Stimulated activated CD4-positive, alpha-beta T cell treated with anti-CD3 and anti-CD28 coated beads, Interleukin-4, amount 100 ng/mL, for 24 hours (primary cell): ENCODE measurements around the gene TAS2R8.
"Not testable (repeated sequence)": the region's sequence is repeated elsewhere in the genome, so short reads cannot be mapped to it uniquely, and the experiment has no call there.

Experiments
- DNase-seq: peaks from one replicate; pipeline ENCODE4 v3.0.0-alpha.2; 2020

Gene TAS2R8, protein sequence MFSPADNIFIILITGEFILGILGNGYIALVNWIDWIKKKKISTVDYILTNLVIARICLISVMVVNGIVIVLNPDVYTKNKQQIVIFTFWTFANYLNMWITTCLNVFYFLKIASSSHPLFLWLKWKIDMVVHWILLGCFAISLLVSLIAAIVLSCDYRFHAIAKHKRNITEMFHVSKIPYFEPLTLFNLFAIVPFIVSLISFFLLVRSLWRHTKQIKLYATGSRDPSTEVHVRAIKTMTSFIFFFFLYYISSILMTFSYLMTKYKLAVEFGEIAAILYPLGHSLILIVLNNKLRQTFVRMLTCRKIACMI

DNA sequence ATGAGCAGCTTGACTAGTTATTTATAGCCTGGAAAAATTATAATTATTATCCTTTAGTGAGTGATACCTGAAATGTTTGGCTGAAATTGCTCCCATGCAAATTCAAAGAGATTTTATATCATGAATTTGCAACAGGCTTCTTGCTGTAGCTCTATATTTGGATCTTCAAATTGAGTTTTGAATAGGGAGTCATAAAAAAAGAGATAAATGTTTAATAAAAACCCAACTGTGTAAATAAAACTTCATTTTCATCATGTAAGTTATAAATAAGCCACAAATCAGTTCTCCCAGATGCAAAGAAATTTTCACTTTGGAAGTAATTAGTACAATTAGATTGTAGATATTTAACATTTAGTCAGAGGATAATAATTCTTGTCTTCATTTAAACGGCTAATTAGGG, at the start of gene TAS2R8:
Gene TAS2R8, minus strand, starts transcription at position 101 of the 400 bp plus-strand sequence. CDS start 306 bp downstream, outside the sequence.
- DNase-seq: no peak

GRCh38 chr12:10855807-10856206, 48.7 kb upstream of the TAS2R8 start:
- DNase-seq: no peak

- no peak for DNase-seq
Observed at GRCh38 chr12:10853776-10854175, 46.7 kb upstream of the TAS2R8 start.

DNA sequence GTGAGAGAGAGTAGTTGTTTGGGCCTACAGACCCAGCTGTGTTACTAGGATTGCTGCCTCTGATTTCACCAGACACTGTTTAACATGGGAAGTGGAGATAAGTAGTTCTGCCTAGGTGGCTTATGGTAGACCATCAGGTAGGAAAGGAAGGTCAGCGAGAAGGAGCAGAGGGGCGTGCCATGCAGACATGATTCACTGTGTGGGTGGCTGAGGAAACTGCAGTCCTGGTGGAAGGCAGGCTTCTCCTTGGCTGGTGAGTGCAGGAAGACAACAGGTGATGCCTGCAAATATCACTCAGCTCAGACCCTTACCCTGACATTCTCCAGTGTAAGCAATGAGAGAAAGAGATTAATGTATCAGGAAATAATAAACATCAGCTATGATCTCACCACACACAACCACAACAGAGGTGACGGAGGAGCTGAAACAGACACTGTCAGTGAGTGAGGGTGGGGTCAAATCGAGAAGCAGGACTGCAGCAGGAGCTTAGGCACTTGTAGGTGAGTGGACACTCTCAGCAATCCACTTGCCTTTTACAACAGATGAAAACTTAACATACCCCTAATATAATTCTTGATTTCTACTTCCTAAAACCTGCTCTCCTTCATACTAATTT, 44.3 kb upstream of the TAS2R8 start:
- DNase-seq: no peak

DNA sequence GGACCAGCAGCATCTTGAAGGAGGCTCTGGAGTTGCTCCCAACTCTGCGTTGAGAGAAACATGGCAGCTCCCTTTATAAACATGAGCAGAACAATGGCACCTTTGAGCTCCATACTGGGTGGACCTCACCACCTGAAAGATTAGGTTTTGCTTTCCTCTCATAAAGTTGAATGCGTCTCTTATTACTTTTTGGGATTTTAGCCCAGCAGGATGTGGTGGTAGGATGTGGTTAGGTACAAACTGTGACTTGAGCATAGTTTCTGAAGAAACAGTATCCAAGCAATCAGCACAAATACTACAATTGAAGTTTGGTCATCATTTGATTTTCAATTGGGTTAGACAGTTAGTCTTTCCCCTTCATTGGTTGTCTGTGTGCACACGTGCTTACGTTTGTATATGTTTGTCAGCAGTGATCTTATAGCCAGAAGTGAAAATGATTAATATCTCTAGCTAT, 42.4 kb upstream of the TAS2R8 start, which contains the start of gene PRR4:
Gene PRR4, minus strand, starts transcription at position 51 of the 454 bp plus-strand sequence. Its CDS starts 38 bp downstream, at position 13.
- DNase-seq: no peak

DNA sequence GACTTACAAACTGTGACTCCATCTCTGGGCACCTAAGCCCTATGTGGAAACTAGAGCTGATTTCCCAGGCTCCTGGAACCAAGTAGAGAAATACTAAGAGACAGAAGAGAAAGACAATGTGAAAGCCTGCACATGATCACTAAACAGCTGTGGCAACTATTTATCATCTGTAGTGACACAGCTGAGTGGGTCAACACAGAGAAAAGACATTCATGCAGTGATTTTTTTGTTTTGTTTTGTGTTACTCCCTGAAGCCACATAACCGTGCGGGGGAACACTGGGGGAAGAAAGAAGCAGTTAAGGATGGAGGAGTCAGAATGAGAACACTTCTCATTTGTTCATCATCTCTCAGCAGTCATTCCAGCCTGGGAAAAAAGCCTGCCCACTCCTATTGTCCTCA, 40.7 kb upstream of the TAS2R8 start:
- DNase-seq: no peak

- DNase-seq: no peak
Observed at GRCh38 chr12:10842862-10843261, 35.8 kb upstream of the TAS2R8 start.

DNA sequence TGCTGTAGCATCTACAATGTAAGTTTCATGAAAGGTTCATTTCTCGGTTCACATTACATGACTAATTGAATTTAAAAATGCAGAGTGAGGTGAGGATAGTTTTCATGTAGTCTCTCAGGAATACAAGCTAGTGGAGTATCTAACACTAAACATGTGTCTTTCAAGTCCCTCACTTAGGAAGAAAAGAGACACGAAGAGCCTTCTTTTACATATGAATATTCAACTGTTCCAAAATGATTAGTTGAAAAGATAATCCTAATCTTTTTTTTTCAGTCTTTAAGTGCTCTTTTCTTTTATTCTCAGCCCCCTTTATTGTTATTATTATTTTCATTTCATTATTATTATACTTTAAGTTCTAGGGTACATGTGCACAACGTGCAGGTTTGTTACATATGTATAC, 31.4 kb upstream of the TAS2R8 start:
- no peak for DNase-seq

DNA sequence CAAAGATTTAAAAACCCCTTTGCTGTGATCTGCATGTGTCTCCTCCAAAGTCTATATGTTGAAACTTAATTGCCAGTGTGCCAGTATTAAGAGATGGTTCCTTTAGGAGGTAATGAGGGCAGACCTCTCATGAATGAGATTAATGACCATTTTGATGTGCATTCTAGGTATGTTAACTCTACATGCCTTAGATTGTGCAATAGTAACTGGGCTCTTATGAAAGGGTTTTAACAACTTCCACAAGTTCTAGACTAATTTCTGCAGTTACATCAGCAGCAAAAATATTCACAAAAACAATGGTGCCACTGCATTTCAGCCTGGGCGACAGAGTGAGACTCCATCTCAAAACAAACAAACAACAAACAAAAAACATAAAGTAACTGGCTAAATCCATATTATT, 22.9 kb upstream of the TAS2R8 start:
- DNase-seq: no peak

- no peak for DNase-seq
Observed at GRCh38 chr12:10826258-10826657, 19.2 kb upstream of the TAS2R8 start, which contains the start of gene TAS2R10. Gene TAS2R10 (minus strand): TSS chr12:10826358. CDS start chr12:10826269, 89 bp downstream.

DNA sequence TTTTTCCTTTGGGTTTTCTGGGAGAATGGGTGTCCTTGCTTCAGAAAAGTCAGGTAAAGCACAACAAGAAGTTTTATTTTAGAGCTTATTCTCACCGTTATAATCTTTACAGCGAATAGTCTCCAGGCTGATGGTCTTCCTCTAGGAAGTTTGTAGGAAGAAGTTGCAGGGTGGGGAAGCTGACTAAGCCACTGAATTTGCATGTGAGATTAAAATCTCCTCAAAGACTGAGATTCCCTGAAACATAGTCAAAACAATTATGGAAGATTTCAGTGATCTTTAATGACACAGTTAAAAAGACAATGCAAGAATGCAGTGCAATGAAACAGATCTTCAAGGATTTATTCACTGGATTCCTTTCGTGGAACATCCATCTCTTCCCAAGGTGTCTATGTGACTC, 17.9 kb upstream of the TAS2R8 start:
- no peak for DNase-seq

DNA sequence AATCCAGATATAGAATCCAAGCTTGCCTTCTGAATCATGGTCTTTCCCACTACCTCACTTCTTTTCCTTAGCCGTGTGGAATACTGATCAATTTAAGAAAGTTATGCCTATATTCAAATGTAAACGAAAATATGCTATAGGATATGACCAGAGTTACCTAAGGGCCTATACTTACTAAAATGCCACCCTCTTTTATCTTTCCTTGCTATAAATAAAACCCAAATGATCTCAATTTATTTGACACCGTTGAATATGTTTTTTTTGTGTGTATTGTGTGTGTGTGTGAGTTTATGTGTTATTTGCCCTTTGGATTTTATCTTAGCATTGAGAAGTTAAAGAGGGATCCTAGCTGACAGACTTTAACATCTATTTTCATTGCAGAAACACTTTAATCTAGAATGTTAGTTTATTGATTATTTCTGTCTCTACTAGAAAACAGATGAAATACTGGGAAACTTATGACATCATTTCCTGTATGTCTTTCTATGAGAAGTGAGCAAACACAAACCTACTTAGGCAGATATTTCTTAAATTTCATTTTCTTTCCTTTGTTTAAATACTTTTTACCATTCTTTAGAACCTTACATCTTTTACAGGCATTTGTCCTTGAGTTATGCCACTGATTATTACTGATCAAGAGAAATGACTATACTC, 4.9 kb upstream of the TAS2R8 start:
- DNase-seq: no peak

GRCh38 chr12:10810068-10810467, 3.0 kb upstream of the TAS2R8 start, which contains the start of gene TAS2R9:
Gene TAS2R9 (minus strand): TSS chr12:10810168. CDS start chr12:10810075, 93 bp downstream.
- DNase-seq: no peak

GRCh38 chr12:10802587-10802986, 4.5 kb downstream of the TAS2R8 start, which contains the start of gene TAS2R7:
Gene TAS2R7 (minus strand): TSS chr12:10802627. CDS start chr12:10802570, 57 bp downstream.
- no peak for DNase-seq

DNA sequence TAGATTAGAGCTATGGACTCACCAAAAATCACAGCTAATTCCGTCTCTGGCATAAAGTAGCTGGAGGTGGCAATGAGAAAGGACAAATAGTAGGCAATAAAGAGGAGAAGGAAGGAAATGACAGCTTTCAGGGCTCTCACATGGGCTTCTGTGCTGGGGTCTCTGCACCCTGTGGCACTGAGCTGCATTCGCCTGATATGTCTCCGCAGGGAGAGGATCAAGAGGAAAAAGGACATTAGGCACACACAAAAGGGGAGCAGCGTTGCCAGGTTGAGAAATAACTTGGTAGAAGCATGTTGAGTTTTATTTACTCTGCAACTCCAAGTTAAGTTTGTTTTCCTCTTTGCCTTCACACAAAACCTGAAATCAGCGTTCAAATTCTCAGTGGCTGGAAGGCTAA, 5.3 kb downstream of the TAS2R8 start:
- DNase-seq: no peak

- DNase-seq: no peak
Observed at GRCh38 chr12:10794222-10794621, 12.9 kb downstream of the TAS2R8 start.

GRCh38 chr12:10791769-10792168, 15.3 kb downstream of the TAS2R8 start:
- DNase-seq: not testable (repeated sequence)

GRCh38 chr12:10783252-10783651, 23.8 kb downstream of the TAS2R8 start:
- no peak for DNase-seq

DNA sequence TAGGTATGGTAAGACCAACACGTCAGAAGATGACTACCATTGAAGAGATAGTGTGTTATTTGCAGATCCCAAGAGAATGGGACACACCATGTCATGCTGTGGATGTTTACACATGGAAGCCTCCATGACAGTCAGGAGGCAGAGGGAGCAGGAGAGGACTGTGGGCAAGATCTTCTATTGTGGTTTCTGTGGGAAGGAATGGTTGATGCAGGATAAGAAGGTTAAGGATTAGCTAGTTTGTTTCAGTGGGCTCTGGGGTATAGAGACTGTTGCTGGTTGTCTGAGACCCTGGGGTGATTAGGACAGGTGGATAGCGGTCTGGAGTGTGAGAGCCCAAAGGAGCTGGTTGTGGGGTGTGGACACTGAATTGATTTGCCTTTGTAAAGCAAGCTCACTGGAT, 28.0 kb downstream of the TAS2R8 start:
- no peak for DNase-seq

- no peak for DNase-seq
Observed at GRCh38 chr12:10771132-10771733, 35.9 kb downstream of the TAS2R8 start.

DNA sequence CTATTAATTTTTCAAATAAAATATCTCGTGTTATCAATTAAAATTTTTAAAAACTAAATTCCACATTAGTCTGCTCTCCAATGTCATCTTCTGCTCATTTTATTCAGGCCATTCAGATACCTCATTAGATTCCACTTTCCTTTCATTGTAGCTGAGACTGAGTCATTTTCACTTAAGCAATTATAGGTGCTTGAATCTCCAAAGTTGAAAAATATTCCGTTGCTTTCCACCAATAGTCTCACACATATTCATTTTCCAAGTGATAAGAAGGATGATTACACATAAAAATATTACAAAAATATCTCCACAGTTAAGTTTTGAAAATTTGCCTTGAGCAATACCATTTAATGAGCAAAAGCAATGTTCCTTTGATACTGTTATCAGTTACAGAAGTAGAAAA, 47.4 kb downstream of the TAS2R8 start:
- DNase-seq: no peak

DNA sequence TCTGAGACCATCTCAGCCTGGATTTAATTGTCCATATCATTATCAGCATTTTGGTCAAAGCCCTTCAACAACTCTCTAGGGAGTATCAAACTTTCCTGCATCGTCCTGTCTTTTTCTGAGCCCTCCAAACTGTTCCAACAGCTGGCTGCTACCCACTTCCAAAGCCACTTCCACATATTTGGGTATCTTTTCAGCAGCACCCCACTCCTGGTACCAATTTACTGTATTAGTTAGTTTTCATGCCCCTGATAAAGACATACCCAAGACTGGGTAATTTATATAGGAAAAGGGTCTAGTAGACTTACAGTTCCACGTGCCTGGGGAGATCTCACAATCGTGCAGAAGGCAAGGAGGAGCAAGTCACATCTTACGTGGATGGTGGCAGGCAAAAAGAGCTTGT, 50.9 kb downstream of the TAS2R8 start:
- no peak for DNase-seq
